GM19043 (cell line): ENCODE measurements around the gene DRD3.

Experiments used
- ATAC-seq: cut with Tn5 transposase; IDR thresholded peaks from one replicate; pipeline ENCODE4 v1.9.1; 2021; ENCODE audit warnings: low read depth; ENCODE audit not compliant: unreplicated experiment

The DRD3 gene

GRCh38 chr3:114192136-114192535 is 13.3 kb upstream of the DRD3 start:
- ATAC-seq: no peak

GRCh38 chr3:114186501-114186900 is 7.6 kb upstream of the DRD3 start:
- ATAC-seq: no peak

GRCh38 chr3:114179575-114179974 is 723 bp upstream of the DRD3 start:
- no peak for ATAC-seq

- no peak for ATAC-seq
These were observed 2.0 kb downstream of the DRD3 start for GRCh38 chr3:114176890-114177289.

- no peak for ATAC-seq
These were observed 2.4 kb downstream of the DRD3 start for GRCh38 chr3:114176487-114176886.

GRCh38 chr3:114175204-114175987 is 3.5 kb downstream of the DRD3 start:
- no peak for ATAC-seq

GRCh38 chr3:114171677-114172076 is 7.2 kb downstream of the DRD3 start:
- no peak for ATAC-seq

- ATAC-seq: no peak
These were observed 10.7 kb downstream of the DRD3 start for GRCh38 chr3:114168150-114168549.

- ATAC-seq: no peak
These were observed 21.5 kb downstream of the DRD3 start for GRCh38 chr3:114157321-114157720.

GRCh38 chr3:114155370-114155821 is 23.5 kb downstream of the DRD3 start:
- ATAC-seq: no peak

- no peak for ATAC-seq
These were observed 24.5 kb downstream of the DRD3 start for GRCh38 chr3:114154321-114154821.

GRCh38 chr3:114152519-114153151 is 26.2 kb downstream of the DRD3 start:
- peak; percentile 83 for ATAC-seq

GRCh38 chr3:114151091-114151490 is 27.8 kb downstream of the DRD3 start:
- no peak for ATAC-seq

GRCh38 chr3:114147251-114147650 is 31.6 kb downstream of the DRD3 start:
- no peak for ATAC-seq

- no peak for ATAC-seq
These were observed 33.8 kb downstream of the DRD3 start for GRCh38 chr3:114144909-114145688.

- ATAC-seq: no peak
These were observed 35.0 kb downstream of the DRD3 start for GRCh38 chr3:114143817-114144216.

GRCh38 chr3:114139836-114140235 is 39.0 kb downstream of the DRD3 start:
- no peak for ATAC-seq

GRCh38 chr3:114133947-114134346 is 44.9 kb downstream of the DRD3 start:
- ATAC-seq: no peak

- ATAC-seq: no peak
These were observed 46.4 kb downstream of the DRD3 start for GRCh38 chr3:114132500-114132899.

- ATAC-seq: no peak
These were observed 50.0 kb downstream of the DRD3 start for GRCh38 chr3:114128826-114129225.

- no peak for ATAC-seq
These were observed 50.6 kb downstream of the DRD3 start for GRCh38 chr3:114128231-114128630.
